OCI-LY3 (cell line): ENCODE results near the gene MS4A5.

Source experiments
- CTCF ChIP-seq: fragments of 200-600, 300-600 bp; sonication (generic); IDR thresholded peaks from 2 replicates; pipeline ENCODE4 v1.5.1; 2014; ENCODE audit warnings: antibody characterized with exemption, low read length, low read depth
- EZH2phosphoT487 ChIP-seq: fragments of 200-600 bp; shearing (Covaris generic); IDR thresholded peaks from 2 replicates; pipeline ENCODE4 v1.6.1; 2018; ENCODE audit warnings: antibody characterized with exemption, mixed run types, low read depth

- TF ChIP-seq EZH2phosphoT487 (no peak), CTCF (no peak)
Measured at GRCh38 chr11:60422609-60423008, 6.8 kb upstream of the MS4A5 start.
